ENCODE measurements around the gene HPD.

The HPD gene

DNA sequence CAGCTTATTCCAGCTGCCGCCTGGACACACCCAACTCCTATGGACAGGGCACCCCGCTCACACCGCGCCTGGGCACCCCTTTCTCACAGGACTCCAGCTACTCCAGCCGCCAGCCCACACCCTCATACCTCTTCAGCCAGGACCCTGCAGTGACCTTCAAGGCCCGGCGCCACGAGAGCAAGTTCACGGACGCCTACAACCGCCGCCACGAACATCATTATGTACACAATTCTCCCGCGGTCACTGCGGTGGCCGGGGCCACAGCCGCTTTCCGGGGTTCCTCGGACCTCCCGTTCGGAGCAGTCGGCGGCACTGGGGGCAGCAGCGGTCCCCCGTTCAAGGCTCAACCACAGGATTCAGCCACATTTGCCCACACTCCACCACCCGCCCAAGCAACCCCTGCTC, 48.9 kb downstream of the HPD start:
- no peak for DNase-seq

DNA sequence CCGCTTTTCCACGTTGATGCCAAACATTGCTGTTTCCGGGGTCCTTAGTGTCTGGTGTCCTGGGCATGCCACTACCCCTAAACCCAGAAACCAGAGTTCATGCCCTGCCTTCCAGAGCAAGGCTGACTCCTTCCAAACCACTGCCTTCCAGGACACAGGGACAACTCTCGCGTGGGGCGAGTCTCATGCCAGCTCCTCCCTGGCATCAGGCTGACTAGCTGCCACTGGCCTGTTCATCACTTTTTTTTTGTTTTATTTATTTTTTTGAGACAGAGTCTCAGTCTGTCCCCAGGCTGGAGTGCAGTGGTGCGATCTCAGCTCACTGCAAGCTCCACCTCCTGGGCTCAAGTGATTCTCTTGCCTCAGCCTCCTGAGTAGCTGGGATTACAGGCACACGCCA, 50.0 kb downstream of the HPD start:
- no peak for DNase-seq

DNA sequence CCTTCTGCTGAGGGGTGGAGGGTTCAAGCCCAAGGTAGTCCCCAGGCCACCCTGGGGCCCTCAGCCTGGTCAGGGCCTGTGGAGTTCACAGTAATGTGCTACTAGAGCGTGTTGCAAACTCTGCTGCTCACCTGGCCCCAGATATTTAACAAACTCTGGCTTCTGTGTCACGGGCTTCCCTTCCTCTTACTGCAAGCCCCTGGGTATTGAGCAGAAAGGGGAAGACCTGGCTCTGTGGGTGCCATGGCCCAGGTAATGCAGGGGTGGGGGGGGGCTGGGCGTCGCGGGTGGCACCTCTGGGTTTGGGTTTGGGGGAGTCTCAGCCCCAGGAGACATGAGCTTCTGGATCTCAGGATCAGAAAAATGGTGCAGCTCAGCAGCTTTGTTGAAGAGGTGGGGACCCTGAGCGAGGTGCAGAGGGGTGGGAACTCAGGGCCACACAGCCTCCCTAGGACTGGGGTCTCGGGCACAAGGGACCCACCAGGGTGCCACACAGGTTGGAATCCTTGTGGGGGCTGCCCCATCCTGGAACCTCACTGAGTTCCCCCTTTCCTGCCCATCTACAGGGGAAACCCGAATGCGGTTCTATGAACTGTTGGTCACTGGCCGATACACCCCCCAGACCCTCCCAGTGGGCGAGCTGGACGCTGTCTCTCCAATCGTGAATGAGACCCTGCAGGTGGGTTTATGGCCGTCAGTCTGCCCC, 50.9 kb downstream of the HPD start:
- DNase-seq, result no peak

DNA sequence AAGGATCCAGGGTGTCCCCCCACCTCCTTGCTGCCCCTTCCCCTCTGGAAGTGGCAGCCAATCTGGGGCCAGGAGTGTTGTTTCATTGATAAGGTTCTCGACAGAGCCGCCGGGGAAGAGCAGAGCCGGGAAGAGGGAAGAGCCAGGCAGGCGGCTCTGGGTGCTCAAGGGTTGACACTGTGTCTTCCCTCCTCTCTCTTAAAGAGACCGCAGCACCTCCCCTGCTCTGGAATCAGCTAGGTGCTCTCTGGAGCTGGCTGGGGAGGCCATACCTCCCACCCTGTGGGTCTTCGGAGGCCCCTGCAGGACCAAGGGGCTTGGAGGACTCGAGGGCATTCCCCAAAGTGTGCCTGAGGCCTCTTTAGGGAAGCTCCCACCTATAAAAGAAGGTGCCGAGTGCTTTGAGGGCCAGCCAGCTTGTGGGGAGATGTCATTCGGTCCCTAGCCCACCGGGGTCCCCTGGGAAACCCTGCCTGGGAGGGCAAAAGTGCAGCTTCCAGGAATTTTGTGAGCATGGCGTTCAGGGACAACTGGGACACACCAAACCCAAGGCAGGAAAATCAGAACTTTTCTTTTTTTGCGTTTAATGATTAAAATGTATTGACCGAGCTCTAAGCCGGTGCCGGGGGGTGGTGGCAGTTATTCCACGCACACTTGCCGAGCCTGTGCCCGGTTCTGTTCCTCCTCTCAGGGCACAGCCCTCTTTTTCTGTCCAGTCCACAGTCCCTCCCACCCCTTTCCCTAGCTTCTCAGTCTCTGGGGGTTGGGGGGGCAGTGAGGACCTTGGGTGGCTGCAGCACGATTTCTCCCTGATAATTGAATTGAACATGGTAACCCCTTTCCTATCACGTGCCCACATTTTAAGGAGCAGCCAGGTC, 51.9 kb downstream of the HPD start:
- no peak for DNase-seq

- no peak for DNase-seq
Measured at GRCh38 chr12:121806009-121806545, 52.6 kb downstream of the HPD start.

DNA sequence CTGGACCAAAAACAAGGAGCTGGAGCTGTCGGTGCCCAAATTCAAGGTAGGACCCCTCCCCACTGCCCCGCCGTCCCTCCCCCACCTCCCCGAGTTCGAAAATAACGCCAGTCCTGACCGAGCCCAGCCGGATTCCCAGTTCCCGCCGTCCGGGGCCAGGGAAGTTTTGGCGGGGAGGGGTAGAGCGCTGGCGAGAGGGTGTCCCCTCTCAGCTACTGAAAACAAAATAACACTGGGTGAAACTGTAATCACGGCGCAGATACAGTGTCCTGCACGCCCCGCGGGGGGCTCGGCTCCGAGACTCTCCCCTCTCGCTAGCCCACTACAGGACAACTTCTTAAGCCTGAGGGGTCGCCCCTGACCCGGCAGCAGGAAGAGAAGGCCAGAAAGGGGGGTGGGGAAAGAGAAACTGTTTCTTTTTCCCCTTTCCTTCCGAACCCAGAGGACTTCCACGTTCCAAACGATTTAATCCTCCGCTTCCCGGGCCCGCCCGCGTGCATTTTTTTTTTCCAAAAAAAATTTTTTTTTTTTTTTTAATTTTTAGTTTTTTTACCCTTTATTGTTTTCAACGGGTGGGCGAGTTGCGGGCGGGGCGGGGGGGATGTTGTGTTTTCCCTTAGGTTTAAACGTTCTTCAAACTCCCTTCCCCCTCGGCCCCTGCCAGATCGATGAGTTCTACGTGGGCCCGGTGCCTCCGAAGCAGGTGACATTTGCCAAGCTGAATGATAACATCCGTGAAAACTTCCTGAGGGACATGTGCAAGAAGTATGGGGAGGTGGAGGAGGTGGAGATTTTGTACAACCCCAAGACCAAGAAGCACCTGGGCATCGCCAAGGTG, 53.3 kb downstream of the HPD start:
- DNase-seq, result no peak

- peak; percentile 52 for DNase-seq
Measured at GRCh38 chr12:121804417-121805111, 54.1 kb downstream of the HPD start.

DNA sequence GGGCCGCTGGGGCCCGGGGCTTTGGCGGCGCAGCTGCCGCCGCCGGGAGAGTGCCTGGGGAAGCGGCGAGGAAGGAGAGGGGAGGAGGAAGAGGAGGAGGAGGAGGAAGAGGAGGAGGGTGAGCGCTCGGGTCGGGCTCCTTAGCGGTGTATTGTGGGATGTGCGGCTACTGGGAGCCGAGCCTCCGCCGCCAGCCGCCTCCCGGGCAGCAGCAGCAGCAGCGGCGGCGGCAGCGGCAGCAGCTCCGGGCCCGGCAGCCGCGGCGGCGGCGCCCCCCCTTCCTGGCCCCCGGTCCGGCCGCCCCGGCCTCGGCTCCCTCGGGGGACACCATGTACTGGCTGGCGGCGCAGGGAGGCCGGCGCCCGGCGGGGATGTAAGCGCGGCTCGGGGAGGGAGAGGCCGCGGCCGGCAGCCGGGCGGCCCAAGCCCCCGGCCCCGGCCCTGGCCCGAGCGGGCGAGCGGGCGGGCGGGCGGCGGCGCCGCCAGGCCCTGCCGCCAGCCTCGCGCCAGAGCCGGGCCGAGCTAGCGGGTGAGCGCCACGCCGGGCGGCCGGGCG, 54.7 kb downstream of the HPD start, which contains the start of gene SETD1B:
Gene SETD1B, plus strand, starts transcription at position 149 of the 556 bp plus-strand sequence. CDS start 729 bp downstream, outside the sequence.
- peak; percentile 58 for DNase-seq

DNA sequence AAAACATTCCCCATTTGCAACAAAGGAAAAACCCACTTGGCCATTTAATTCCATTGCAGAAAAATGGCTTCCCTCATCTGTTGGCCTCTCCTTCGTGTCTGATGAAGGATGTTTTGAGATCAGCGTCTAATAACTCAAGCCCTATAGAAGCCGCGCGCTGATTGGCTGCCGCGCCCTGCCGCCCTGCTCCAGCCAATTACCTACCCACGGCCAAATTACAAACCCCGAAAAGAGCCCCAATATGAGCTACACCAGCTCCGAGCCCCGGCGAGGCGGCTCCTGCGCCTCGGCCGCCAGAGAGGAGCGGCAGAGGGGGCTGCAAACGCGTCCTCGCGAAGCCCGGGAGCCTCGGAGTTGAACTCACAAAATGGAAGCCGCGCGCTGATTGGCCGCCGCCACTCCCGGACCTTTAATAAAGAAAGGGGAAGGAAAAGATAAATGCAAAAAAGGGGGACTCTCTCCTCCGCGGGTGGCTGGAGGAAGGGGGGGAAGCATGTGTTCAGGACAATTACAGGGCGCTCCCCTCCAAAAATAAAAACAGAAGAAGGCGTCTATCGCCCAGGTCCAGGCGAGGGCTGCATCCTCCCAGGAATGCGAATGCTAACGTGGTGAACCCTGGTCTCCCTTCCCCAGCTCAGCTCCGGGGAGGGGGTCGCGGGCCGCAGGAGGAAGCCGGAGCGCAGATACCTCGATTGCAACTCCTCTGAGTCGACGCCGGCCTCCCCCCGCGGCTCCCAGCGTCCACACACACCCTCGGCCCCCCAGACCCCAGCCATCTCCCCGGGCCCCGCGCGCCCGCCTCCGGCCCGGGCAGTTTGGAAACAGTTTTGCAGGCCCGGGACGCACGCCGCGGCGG, 55.6 kb downstream of the HPD start:
- peak; percentile 85 for DNase-seq

DNA sequence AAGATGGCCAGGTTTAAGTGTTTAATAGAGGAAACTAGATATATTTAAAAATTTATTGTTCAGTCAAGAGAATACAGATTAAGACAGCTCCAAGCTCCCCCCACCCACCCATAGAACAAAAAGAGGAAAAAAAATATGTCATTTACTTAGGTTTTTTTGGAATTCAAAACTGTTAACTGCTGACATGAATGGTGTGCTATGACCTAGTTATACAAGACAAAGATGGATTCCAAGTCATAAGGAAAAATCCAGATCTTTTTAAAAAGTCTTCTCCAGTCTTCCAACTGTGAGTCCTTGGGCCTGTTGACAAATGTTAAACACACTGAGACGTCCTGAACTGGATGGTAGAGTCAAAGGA, 56.2 kb downstream of the HPD start:
- DNase-seq, result no peak

DNA sequence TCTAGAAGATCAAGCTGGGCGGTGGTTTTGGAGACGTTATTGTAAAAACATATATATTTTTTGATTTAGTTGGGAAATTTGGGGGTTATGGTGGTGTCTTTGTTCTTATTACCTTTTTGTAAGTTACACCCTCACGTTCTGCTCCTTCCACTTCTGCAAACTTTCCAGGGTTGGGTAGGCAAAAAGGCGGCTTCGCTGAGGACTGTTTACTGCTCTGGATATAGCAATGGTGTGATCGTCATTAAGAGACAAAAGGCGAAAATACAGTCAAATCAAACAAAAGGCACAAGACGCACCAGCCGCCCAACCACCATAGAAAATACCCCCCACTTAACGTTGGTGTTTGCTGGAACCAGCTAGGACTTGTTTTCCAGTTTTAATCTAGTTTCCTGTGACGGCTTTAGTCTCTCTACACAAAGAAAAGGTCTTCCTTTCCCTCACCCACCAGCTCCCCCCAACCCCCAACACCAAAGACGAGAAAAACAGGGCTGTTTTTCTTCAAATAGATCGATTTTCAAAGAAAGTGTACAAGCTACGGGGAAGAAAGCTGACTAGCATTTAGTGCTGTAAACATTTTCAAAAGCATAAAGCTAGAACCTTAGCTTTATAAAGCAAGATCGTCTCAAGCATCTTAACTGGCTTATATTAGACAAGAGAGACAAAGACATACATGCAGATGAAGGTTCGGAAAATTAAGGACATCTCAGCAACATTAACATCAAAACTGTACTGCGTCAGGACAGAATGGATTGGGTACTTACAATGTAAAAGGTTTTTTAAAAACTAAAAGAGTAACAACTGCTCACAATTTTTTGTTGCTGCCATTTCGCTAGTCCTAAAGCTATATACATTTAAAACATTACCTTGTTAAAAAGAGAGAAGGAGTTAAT, 56.8 kb downstream of the HPD start:
- DNase-seq, result peak; percentile 24

DNA sequence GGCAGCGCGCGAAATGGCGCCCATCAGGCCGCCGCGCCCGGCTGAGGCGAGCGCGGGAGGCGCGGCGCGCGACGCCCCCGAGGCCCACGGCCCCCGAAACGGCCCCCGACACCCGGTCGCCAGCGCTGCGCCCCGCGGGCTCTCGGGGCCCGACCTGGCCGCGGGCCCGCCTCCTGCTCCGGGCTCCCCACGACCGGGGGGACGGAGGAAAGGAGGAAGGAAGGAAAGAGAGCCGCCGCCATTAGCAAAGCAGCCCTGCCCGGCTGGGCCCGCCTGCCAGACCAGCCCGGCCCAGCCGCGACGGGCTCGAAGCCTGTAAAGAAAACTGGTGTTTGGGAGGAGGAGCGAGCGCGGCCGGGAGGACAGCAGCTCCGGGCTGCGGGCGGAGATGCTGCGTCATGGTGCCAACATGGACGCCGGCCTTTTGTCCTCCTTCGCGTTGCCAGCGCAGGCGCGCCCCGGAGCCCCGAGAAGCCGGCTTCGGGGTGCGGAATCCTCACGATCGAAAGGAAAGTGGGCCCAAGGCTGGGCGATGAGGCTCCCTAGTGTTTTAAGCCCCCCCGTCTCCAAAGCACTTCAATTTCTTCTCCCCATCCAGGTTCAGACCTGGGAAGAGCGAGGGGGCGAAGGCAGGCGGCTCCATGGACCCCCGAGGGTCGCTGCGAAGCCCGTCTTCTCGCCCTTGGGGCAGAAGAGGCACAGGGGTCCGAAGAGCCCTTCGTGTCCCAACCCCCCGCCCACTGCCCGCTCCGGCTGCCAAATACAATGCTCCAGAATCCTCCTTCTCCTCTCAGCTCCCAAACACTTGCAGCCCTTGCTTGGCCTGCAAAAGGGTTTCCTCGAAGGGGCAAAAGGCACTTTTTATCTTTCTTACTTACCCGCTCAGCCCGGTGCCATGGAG, 57.7 kb downstream of the HPD start:
- peak; percentile 65 for DNase-seq

DNA sequence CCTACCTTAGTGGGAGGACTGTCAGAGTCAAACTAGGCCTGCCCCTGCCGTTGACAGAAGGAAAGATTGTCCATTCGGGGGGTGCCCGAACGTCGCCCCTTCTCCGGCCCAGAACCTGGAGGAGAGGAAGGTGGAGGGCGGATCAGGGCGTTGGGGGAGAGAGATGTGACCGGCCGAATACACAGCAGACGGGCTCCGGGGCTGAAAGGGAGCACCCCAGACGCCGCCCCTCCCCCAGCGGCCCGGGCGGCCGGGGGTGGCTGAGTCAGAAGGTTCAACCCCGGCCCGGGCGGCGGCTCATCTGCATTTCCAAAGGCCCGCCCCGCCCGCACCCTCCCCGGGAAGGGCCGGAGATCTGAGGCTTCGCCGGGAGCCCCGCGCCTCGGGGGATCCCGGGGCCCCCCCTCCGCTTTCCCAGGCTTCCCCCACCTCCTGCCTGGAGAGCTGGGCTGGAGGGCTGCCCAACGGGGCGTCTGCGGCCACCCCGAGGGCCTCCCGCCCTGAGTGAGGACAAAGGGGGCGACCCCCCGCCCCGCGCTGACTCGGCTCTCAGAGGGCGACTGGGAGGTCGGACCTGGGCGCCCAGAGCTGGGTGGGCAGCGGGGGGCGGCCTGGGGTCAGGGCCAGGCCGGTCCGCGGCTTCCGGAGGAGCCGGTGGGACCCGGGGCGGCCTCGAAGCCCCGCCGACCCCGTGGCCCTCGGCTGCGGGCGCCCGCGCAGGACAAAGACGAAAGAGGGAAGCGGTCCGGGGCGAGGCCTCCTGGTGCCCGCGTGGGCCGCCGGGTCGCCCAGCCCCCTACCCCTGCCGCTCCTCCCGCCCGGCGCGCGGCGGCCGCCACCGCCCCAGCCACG, 58.6 kb downstream of the HPD start:
- peak; percentile 87 for DNase-seq

- DNase-seq, result no peak
Measured at GRCh38 chr12:121799156-121799841, 59.4 kb downstream of the HPD start.

- no peak for DNase-seq
Measured at GRCh38 chr12:121798787-121799155, 59.9 kb downstream of the HPD start.

DNA sequence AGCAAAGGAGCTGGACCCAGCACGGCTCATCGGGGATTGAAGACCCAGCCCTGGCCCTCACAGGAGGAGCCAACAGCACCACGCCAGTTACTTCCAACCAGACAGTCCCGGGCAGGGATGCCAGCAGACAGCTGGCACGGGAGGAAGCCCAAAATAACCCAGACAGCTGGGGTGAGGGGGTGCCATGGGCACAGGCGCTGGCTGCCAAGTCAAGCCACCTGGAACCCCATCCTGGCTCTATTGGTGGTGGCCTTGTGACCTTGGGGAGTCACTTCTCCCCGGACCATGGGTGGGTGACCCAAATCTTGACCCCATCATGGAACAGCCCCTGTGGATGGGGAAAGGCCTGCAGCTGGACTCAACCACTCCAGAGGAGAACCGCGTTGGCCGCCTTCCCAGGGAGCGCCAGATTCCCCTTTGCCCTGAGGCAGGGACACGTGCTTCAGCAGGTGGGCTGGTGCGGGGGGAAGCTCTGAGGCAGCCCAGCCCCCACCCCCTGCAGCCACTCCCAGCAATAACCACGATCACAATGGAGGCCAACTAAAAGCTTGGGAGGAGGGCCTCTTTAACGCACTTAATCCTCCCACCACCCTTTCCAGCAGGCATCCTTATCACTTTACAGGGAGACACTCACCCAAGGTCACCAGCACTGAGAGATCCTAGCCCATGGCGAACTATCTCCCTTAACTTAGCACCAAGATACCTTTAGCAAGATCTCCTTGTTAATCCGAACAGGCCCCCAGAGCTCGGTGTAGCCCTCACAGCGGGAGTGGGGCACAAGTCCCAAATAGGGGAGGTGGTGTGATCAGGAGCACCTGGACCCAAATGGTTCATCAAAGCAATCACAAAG, 60.5 kb downstream of the HPD start:
- no peak for DNase-seq
